SHP77 (cell line): Measurements from ENCODE around the gene NXPH4.

ENCODE experiments used
- DNase-seq, 2 experiments: peaks; one replicate each; lab custom pipeline; 2025; lab: John Stamatoyannopoulos, UW

Gene NXPH4

GRCh38 chr12:57232156-57232756, 15.7 kb downstream of the NXPH4 start:
- no peak for DNase-seq

GRCh38 chr12:57233357-57234232, 17.0 kb downstream of the NXPH4 start:
- no peak for DNase-seq

- no peak for DNase-seq
Observed at GRCh38 chr12:57234233-57234570, 17.6 kb downstream of the NXPH4 start.

GRCh38 chr12:57234571-57235016, 18.0 kb downstream of the NXPH4 start:
- no peak for DNase-seq

GRCh38 chr12:57235017-57235727, 18.6 kb downstream of the NXPH4 start:
- DNase-seq = peak in 1 of 2 experiments; percentile 49

GRCh38 chr12:57235728-57236131, 19.1 kb downstream of the NXPH4 start:
- DNase-seq = no peak

- DNase-seq = no peak
Observed at GRCh38 chr12:57236201-57236924, 19.8 kb downstream of the NXPH4 start.

GRCh38 chr12:57236925-57237595, 20.5 kb downstream of the NXPH4 start:
- DNase-seq = no peak

- no peak for DNase-seq
Observed at GRCh38 chr12:57237596-57237931, 21.0 kb downstream of the NXPH4 start.

GRCh38 chr12:57237932-57238853, 21.6 kb downstream of the NXPH4 start:
- peak; percentile 15 to 40 for DNase-seq

GRCh38 chr12:57238854-57239554, 22.4 kb downstream of the NXPH4 start:
- peak; percentile 76 to 77 for DNase-seq

- DNase-seq = peak in 1 of 2 experiments; percentile 54
Observed at GRCh38 chr12:57239587-57240065, 23.0 kb downstream of the NXPH4 start.

GRCh38 chr12:57240066-57240921, 23.7 kb downstream of the NXPH4 start:
- DNase-seq = peak; percentile 40 to 70

- peak; percentile 20 to 29 for DNase-seq
Observed at GRCh38 chr12:57240926-57241401, 24.4 kb downstream of the NXPH4 start.

GRCh38 chr12:57241402-57242310, 25.1 kb downstream of the NXPH4 start:
- no peak for DNase-seq

- DNase-seq = peak in 1 of 2 experiments; percentile 63
Observed at GRCh38 chr12:57242329-57242690, 25.7 kb downstream of the NXPH4 start.

- peak; percentile 75 to 78 for DNase-seq
Observed at GRCh38 chr12:57242691-57243454, 26.3 kb downstream of the NXPH4 start.
